Measurements from ENCODE around the gene ZDHHC22.
A peak's percentile ranks its signal among the peaks of the same experiment; 100 is the strongest.

Gene ZDHHC22

DNA sequence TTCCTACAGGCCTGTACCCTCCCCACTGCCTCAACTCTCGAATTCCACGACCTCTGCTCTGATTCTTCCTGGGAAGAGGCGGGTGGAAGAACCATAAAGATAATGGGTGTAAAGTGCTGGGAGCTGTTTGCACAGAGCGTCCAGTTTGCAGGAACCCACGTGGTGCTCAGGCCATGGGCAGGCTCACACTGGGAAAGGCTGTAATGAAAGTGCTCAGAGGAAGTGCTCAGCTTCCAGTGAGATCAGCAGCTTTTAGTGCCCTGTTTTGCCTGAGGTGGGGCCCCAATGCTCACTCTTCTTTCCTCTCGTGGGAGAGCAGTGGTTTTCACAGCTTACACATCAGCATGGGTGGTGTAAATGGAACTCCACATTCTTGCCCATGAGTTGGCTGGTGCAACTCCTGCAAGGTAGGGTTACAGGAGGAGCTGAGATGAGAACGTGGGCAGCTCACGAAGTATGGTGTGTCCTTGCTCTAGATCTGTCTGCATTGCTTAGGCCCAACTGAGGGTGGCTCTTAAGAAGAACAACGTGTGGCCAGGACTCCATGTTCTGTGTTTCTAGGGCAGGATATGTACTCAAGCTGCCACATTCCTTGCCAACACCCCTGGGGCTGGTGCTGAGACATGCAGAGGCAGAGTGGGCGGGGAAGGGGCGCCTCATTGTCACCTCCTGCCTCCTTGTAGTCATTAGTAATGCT is 43.0 kb upstream of the ZDHHC22 start:
- in situ Hi-C loops (cut with HindIII; ENCODE audit: low sequenced_read_pairs): no loop called here
- no peak for TF ChIP-seq CTCF (IDR thresholded peaks at IDR 0.05; ENCODE audit: low read depth, low read length, missing control alignments)
- H3K4me3 ChIP-seq (ENCODE audit: low read depth, low read length): no peak overlapping the region
- no peak for DNase-seq (ENCODE audit: low read depth)

DNA sequence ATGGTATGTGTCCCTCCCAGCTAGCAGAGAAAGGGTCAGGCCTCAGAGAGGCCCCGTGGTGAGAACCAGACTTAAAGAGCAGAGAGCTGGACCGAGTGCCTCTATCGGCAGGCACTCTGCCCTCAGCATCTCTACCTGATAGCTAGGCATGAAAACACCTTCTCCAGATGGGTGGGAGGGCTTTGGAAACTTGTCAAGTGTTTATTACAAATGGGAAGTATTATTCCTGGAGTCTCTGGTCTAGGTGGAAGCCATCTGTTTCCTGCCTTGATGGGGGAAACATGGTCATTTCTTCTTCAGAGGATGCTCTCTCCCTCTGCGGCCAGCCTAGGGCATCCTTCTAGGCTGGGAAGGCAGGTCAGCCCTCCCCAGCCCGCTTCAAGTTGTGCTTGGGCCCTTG is 42.3 kb upstream of the ZDHHC22 start:
- in situ Hi-C loops (cut with HindIII; ENCODE audit: low sequenced_read_pairs): no loop called here
- no peak for TF ChIP-seq CTCF (IDR thresholded peaks at IDR 0.05; ENCODE audit: low read depth, low read length, missing control alignments)
- no peak for DNase-seq (ENCODE audit: low read depth)

GRCh38 chr14:77181603-77182437 is 40.2 kb upstream of the ZDHHC22 start, which contains the start of gene TMEM63C:
Gene TMEM63C (plus strand): TSS chr14:77181798. CDS start chr14:77218814, 37,016 bp downstream.
- H3K4me3 ChIP-seq (ENCODE audit: low read depth, low read length): peak within 1 kb of the TSS; percentile 43
- no peak for DNase-seq (ENCODE audit: low read depth)
- TF ChIP-seq CTCF (IDR thresholded peaks at IDR 0.05; ENCODE audit: low read depth, low read length, missing control alignments): no peak
- in situ Hi-C loops (cut with HindIII; ENCODE audit: low sequenced_read_pairs): no loop called here

More for the DNA sequence above, 42.3 kb upstream of the ZDHHC22 start:
- H3K4me3 ChIP-seq (ENCODE audit: low read depth, low read length): no peak overlapping the region

DNA sequence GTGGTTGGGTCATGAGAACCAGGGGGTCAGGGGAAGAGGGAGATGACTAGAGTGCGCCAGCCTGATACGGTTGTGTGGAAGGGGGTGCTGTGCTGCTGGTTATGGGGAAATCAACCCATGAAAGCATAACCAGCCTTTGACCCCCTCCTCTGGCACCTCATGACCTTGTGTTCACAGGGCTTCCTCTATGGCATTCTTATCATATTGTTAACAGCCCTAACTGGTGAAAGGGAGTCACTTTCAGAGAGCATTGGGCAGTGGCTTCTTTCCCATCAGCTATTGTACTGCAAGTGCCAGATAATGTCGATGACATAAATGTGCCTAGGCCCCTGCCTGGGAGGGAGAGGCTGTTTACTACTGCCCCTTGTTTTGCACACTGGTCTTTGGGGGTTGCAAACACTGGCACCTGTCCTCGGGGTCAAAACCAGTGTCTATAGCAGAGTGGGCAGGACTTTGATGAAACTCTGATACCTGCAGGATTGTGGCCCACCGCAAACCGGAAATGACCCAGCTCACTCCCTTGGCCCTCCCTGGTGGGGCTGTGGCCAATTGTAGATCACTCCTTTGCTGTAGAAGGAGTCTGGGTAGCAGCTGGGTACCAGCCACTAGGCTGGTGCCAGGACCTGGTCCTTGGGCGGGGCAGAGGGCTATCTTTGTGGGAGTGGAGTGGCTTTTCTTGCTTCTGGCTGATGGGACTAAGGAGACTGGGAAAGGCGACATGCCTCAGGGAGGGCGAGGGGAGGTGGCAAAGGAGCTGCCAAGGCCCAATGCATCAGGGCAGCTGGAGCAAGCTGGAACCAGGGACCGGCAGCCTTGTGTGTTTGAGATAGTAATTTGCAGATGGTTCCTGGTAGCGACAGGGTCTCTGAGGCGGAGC is 39.4 kb upstream of the ZDHHC22 start:
- TF ChIP-seq CTCF (IDR thresholded peaks at IDR 0.05; ENCODE audit: low read depth, low read length, missing control alignments): no peak
- no peak for DNase-seq (ENCODE audit: low read depth)
- peak overlapping the region; percentile 43 for H3K4me3 ChIP-seq (ENCODE audit: low read depth, low read length)
- in situ Hi-C loops (cut with HindIII; ENCODE audit: low sequenced_read_pairs): no loop called here

DNA sequence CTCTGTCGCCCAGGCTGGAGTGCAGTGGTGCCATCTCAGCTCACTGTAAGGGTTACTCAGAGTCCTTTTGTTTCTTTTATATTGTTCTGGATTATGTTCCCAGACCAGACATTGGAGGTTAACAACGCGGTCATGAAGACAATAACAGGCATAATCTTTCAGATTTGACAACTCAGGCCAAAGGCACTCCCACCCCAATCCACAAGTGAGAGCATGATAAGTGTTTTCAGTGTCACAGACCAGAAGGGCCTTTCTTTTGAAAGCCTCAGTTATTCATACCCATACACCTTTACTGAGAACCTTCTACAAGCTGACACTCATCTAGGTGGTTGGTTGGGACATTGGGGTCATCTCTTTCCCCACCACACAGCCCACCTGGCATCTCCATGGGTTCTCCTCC is 37.1 kb upstream of the ZDHHC22 start:
- no peak for TF ChIP-seq CTCF (IDR thresholded peaks at IDR 0.05; ENCODE audit: low read depth, low read length, missing control alignments)
- no peak for DNase-seq (ENCODE audit: low read depth)
- in situ Hi-C loops (cut with HindIII; ENCODE audit: low sequenced_read_pairs): no loop called here
- H3K4me3 ChIP-seq (ENCODE audit: low read depth, low read length): no peak overlapping the region

- DNase-seq (ENCODE audit: low read depth): no peak
- TF ChIP-seq CTCF (IDR thresholded peaks at IDR 0.05; ENCODE audit: low read depth, low read length, missing control alignments): no peak
- H3K4me3 ChIP-seq (ENCODE audit: low read depth, low read length): no peak overlapping the region
- in situ Hi-C loops (cut with HindIII; ENCODE audit: low sequenced_read_pairs): no loop called here
These were observed 36.1 kb upstream of the ZDHHC22 start for GRCh38 chr14:77177702-77178101.
